HepG2 (cell line): ENCODE measurements around the gene BIRC5. TPM values are rescaled to one million over a fixed set of nuclear protein-coding genes. Genes with fewer than 3 reads are reported as not detected.
A peak's percentile ranks its signal among the peaks of the same experiment; 100 is the strongest.

Source experiments
- HOXA9 ChIP-seq: sonication (generic); formaldehyde crosslinking; IDR thresholded peaks from 2 replicates; pipeline ENCODE4 v1.8.1; 2022; ENCODE audit warnings: missing genetic modification reagents, mild to moderate bottlenecking, moderate library complexity, borderline replicate concordance
- JUNB ChIP-seq: sonication (generic); formaldehyde crosslinking; IDR thresholded peaks from 2 replicates; pipeline ENCODE4 v1.8.0; 2022; ENCODE audit warnings: missing genetic modification reagents, mild to moderate bottlenecking, borderline replicate concordance
- NFKBIZ ChIP-seq: IDR thresholded peaks from 2 replicates; pipeline ENCODE4 v1.6.1; 2018; ENCODE audit warnings: missing genetic modification reagents, missing compliant biosample characterization
- PAF1 ChIP-seq: IDR thresholded peaks from 2 replicates; pipeline ENCODE4 v1.6.1; 2016; ENCODE audit warnings: missing genetic modification reagents, missing compliant biosample characterization
- PAWR ChIP-seq: sonication (generic); formaldehyde crosslinking; IDR thresholded peaks from 2 replicates; pipeline ENCODE4 v1.4.0; 2020; ENCODE audit warnings: missing genetic modification reagents, mild to moderate bottlenecking, borderline replicate concordance
- RERE ChIP-seq: IDR thresholded peaks from 2 replicates; pipeline ENCODE4 v1.6.1; 2016; ENCODE audit warnings: low read depth, missing genetic modification reagents, missing compliant biosample characterization
- SMARCC2 ChIP-seq: fragments of 450-650 bp; IDR thresholded peaks from 2 replicates; pipeline ENCODE4 v1.6.1; 2017; ENCODE audit warnings: antibody characterized with exemption, mild to moderate bottlenecking
- SNAPC5 ChIP-seq: sonication (generic); formaldehyde crosslinking; IDR thresholded peaks from 2 replicates; pipeline ENCODE4 v1.8.1; 2023; ENCODE audit warnings: mild to moderate bottlenecking, missing genetic modification reagents, borderline replicate concordance
- ZBTB14 ChIP-seq: sonication (generic); formaldehyde crosslinking; IDR thresholded peaks from 2 replicates; pipeline ENCODE4 v1.4.0; 2020; ENCODE audit warnings: missing genetic modification reagents
- ZBTB38 ChIP-seq: sonication (generic); formaldehyde crosslinking; IDR thresholded peaks from 2 replicates; pipeline ENCODE4 v1.5.1; 2020; ENCODE audit warnings: mild to moderate bottlenecking, missing genetic modification reagents
- ZBTB44 ChIP-seq: sonication (generic); formaldehyde crosslinking; IDR thresholded peaks from 2 replicates; pipeline ENCODE4 v1.4.0; 2020; ENCODE audit warnings: missing genetic modification reagents
- ZC3H4 ChIP-seq: sonication (generic); formaldehyde crosslinking; IDR thresholded peaks from 2 replicates; pipeline ENCODE4 v1.4.0; 2020; ENCODE audit warnings: missing genetic modification reagents, borderline replicate concordance
- ZEB1 ChIP-seq: IDR thresholded peaks from 2 replicates; pipeline ENCODE4 v1.6.1; 2012; ENCODE audit warnings: mild to moderate bottlenecking, low read depth, inconsistent platforms; ENCODE audit not compliant: insufficient replicate concordance
- ZFP82 ChIP-seq: sonication (generic); formaldehyde crosslinking; IDR thresholded peaks from 2 replicates; pipeline ENCODE4 v1.5.1; 2020; ENCODE audit warnings: mild to moderate bottlenecking, missing genetic modification reagents, borderline replicate concordance
- ZNF136 ChIP-seq: sonication (generic); formaldehyde crosslinking; IDR thresholded peaks from 2 replicates; pipeline ENCODE4 v1.8.1; 2022; ENCODE audit warnings: low read depth, mild to moderate bottlenecking, moderate library complexity, missing genetic modification reagents
- ZNF414 ChIP-seq: sonication (generic); formaldehyde crosslinking; IDR thresholded peaks from 2 replicates; pipeline ENCODE4 v1.5.0; 2020; ENCODE audit warnings: missing genetic modification reagents
- ZNF562 ChIP-seq: sonication (generic); formaldehyde crosslinking; IDR thresholded peaks from 2 replicates; pipeline ENCODE4 v1.8.0; 2022; ENCODE audit warnings: missing genetic modification reagents, borderline replicate concordance
- ZNF605 ChIP-seq: sonication (generic); formaldehyde crosslinking; IDR thresholded peaks from 2 replicates; pipeline ENCODE4 v1.8.0; 2022; ENCODE audit warnings: mild to moderate bottlenecking, missing genetic modification reagents
- ZNF703 ChIP-seq: sonication (generic); formaldehyde crosslinking; IDR thresholded peaks from 2 replicates; pipeline ENCODE4 v1.5.1; 2020; ENCODE audit warnings: missing genetic modification reagents, mild to moderate bottlenecking, moderate library complexity, borderline replicate concordance
- ZNF792 ChIP-seq: IDR thresholded peaks from 2 replicates; pipeline ENCODE4 v1.6.1; 2016
- polyA plus RNA-seq, 8 experiments: library from polyadenylated mRNA; depleted of rRNA in 3 of 8; stranded (reverse) in 7 of 8; unstranded in 1 of 8; fragments of >200 nt; fragmentation: Illumina TruSeq in 4 of 8; extraction: Trizol in 4 of 8; gene quantifications; 2 replicates each; pipeline versions ENCODE4 v1.2.1 to v1.2.3, GENCODE V29; 2011 to 2016; ENCODE audit warnings: low read depth in 4 of 8, missing spikeins in 1 of 8, mixed read lengths in 1 of 8; ENCODE audit not compliant: insufficient read depth in 1 of 8
- total RNA-seq, 5 experiments: library from RNA; depleted of rRNA; stranded (reverse); fragments of >200 nt; fragmentation: Illumina TruSeq; extraction: Trizol; gene quantifications; 2 replicates each; pipeline ENCODE4 v1.2.3, GENCODE V29; 2016; ENCODE audit warnings: low read depth in 1 of 5

Gene BIRC5
- total and polyA plus RNA-seq, 2 of the 13 experiments (the other 11 are each of a cell fraction or from before 2014, with no cell fraction given) = 30.3 to 135 TPM

GRCh38 chr17:78186692-78187595, 27.1 kb upstream of the BIRC5 start, which contains the start of the genes AFMID and TK1 (continued):
- 0 out of 2 replicates have a peak, but pooled peaks have one; percentile 40 for TF ChIP-seq RERE
- peak; percentile 63 for TF ChIP-seq ZBTB38 (CRISPR knock-in tag)
- no peak for TF ChIP-seq PAWR
- TF ChIP-seq ZEB1 = no peak
- 0 out of 2 replicates have a peak, but pooled peaks have one; percentile 5 for TF ChIP-seq ZNF703
- peak; percentile 89 for TF ChIP-seq ZNF792 (CRISPR knock-in tag)
- TF ChIP-seq SMARCC2 = no peak
- peak; percentile 99 for TF ChIP-seq HOXA9 (CRISPR knock-in tag)
- peak; percentile 51; the same call in 1 of the 2 replicates for TF ChIP-seq ZC3H4 (CRISPR knock-in tag)
- TF ChIP-seq ZNF562 (CRISPR knock-in tag) = peak; percentile 87; the same call in 1 of the 2 replicates
- TF ChIP-seq ZFP82 (CRISPR knock-in tag) = peak; percentile 99
- TF ChIP-seq ZBTB44 (CRISPR knock-in tag) = no peak; the same call in none of the 2 replicates
- TF ChIP-seq NFKBIZ (CRISPR knock-in tag) = no peak
- TF ChIP-seq SNAPC5 (CRISPR knock-in tag) = peak; percentile 98
- peak; percentile 86 for TF ChIP-seq JUNB (CRISPR knock-in tag)
- peak; percentile 99 for TF ChIP-seq ZNF136 (CRISPR knock-in tag)
- TF ChIP-seq ZNF605 (CRISPR knock-in tag) = peak; percentile 94
- no peak for TF ChIP-seq ZBTB14 (CRISPR knock-in tag)
- TF ChIP-seq ZNF414 (CRISPR knock-in tag) = peak; percentile 57; the same call in 1 of the 2 replicates
- TF ChIP-seq PAF1 (CRISPR knock-in tag) = no peak
